Kidney capillary endothelial cell (primary cell): ENCODE data around the gene EZH2.
A peak's percentile ranks its signal among the peaks of the same experiment; 100 is the strongest.

Experiments used
- DNase-seq: peaks from one replicate; pipeline ENCODE4 v3.0.0-alpha.2; 2018; ENCODE audit warnings: low spot score

The EZH2 gene

DNA sequence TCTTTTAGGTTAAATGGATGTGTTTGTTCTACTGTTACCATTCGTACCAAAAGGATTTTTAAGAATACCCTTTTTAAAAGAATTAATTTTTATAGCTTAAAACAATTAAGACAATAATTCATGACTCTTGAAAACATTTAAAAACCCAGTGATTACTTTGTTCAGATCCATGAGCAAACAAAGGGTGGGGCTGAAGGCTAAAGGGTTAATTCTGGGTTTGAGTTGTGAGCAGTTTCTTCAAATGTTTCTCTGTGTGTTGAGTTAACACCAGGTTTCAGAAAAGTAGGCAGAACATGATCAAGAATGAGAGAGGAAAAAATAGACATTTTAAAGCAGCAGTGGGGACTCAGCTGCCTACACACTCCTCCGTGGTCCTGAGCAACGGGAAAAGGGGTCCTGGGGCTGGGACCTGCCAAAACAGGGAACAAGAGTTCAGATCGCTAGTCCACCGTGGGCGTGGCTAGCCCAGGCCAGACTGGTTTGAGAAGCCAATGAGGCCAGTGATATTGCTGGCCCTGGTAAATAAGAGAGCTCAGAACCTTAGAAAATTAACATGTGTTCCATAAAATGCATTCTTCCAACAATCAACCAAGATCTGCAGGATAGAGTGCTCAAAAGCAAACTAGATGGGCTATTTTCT, 14.9 kb upstream of the EZH2 start:
- DNase-seq: no peak

DNA sequence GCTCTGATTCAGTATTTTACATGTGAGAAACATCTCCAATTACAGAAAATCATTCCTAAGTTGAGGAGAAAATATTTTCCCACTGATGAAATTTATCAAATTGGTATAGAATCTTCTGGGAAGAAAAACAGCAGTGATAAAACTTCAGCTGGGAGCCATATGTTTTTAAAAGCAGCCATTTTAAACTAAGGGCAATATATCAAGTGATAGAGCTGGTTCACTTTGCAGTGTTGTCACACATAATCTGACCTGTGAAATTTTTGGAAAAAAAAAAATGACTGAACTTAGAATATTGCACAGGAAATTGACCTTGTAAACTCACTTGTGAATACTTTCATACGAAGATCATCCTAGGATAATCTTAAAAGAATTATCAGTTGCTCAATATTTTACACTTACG, 10.5 kb upstream of the EZH2 start:
- no peak for DNase-seq

DNA sequence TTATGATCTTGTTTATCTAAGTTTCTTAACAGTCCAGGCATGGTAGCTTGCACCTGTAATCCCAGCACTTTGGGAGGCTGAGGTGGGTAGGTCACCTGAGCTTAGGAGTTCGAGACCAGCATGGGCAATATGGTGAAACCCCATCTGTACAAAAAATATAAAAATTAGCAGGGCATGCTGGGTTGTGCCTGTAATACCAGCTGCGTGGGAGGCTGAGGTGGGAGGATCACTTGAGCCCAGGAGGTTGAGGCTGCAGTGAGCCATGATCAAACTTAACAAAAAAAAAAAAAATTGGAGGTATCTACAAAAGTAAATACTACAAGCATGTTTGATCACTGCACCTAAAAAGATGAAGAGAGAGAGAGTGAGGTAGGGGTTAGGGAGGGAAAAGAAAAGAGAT, 9.0 kb upstream of the EZH2 start:
- DNase-seq: no peak

DNA sequence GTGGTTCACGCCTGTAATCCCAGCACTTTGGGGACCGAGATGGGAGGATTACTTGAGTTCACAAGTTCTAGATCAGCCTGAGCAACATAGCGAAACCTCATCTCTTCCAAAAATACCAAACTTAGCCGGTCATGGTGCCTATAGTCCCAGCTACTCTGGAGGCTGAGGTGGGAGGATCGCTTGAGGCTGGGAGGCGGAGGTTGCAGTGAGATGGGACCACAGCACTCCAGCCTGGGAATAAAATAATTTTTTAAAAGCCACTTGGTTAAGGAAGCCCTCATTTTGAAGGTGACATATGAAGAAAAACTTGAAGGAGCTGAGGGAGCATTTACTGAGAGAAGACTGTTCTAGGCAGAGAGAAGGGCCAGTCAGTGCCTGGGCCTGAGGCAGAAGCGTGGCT, 4.2 kb upstream of the EZH2 start:
- no peak for DNase-seq

DNA sequence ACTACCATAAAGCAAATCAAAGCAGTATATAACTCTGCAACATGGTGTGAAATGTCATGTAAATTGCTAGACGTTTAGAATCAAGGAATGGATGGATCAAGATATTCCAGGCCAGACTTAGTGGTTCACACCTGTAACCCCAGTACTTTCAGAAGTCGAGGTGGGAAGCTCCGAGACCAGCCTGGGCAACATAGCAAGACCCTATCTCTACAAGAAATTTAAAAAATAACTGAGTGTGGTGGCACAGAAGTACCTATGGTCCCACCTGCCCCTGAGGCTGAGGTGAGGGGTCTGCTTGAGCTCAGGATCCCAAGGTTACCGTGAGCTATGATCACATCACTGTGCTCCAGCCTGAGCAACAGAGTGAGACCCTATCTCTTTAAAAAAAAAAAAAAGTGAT, 2.8 kb upstream of the EZH2 start:
- DNase-seq: no peak

DNA sequence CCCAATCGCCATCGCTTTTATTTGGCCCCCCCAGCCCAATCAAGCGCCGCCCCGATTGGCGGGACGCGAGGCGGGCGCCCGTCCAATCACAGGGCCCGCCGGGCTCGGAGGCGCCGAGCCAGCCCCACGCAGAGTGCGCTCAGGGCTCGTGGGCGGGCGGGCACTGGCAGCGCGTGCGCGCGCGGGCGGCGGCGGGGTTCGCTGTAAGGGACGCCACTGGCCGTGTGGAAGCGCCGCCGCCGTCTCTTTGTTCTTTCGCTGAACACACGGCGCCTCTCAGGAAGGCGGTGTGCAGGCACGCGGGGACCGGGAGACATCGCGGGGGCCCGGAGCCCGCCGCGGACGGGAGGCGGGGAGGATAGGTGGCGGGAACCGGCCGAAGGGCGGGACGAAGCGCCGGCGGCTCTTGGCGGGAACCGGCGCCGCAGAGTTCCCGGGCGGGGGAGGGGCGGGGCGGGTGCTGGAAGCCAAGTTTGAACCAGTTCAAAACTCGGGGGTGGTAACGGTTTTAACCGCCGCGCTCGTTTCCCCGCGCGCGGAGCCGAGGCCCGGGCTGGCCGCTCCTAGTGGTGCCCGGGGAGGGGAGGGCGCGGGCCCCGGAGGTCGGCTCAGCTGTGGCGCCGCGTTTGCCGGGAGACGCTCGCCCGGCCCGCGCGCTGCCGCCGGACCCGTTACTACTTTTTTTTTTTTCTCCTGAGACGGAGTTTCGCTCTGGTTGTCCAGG, 370 bp upstream of the EZH2 start:
- peak; percentile 88 for DNase-seq

DNA sequence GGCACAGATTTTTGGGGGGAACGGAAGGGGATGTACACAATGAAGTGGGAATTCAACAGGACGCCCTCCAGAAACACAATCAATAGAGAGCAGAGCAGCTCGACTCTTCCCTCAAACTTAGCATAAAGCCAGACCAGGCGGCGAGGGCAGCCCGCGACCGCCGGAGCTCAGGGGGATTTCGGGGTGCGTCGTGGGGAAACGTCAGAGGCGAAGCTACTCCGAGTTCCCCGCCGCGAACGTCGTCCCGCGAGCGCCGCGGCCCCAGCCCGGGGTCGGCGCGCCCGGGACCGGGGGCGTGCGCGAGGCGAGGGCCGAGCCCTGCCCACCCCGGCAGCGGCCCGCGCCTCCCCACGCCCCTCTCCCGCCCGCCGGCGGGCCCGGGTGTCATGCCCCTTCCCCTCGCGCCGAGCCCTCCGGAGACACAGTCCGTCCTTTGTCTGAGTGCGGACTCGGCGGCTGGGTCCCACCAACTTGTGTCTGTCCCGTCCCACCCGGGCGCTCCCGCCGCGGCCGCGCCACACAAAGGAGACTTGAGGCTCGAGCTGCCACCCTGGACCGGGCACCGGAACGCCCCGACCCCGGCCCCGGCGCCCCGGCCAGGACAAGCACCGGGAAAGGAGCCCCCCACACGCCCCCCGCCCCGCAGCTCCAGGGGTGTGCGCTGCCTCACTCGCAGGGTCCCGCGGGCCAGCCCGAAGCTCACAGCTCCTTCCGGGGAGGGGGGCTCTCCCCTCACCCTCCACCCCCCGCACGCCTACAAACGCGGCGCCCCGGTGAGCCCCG, 634 bp downstream of the EZH2 start:
- no peak for DNase-seq

DNA sequence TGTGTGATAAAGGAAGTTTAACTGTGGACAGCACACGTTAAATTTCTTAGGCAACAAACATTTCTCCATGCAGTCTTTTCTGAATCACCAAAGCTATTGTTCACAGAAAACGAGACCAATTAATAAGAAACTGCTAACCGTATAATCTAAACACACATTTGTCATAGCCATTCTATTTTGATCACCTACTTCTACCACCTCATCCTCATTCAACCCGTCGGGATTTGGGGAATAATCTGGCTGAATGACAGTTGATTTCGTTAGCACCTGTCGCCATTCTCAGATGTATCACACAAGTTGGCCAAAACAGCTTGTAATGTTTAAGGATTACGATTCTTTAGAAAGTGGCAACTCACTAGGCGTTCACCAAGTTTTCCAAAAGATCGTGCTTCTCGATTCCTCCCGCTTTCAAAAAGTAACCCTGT, 1.2 kb downstream of the EZH2 start:
- peak; percentile 25 for DNase-seq

DNA sequence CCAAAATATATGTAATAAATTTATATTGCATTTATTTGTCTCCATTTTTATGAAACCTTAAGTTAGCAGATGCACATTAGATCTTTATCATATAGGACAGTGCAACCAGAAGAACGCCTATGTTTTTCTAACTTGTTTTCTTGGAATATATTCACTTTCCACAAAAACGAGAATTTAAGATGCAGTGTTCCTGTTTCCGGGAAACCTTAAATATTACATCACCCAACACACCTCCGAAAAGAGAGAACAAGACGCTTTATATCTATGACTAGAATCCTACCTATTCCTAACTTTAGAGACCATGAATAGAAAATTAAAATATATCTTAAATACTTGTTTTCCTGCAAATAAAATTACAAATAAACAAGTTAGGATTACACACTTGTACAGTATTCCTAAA, 1.9 kb downstream of the EZH2 start:
- no peak for DNase-seq

DNA sequence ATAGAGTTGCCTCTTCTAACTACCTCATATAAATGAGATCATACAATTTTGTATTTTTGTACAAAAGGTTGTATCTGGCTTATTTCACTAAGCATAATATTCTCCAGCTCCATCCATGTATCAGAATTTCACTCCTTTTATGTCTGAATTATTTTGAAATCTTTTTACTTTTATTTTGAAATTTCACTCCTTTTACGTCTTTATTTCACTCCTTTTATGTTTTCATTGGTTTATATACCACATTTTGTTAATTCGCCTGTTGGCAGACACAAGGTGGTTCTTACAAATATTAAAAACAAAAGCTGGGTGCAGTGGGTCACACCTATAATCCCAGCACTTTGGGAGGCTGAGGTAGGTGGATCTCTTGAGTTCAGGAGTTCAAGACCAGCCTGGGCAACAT, 5.8 kb downstream of the EZH2 start:
- no peak for DNase-seq

DNA sequence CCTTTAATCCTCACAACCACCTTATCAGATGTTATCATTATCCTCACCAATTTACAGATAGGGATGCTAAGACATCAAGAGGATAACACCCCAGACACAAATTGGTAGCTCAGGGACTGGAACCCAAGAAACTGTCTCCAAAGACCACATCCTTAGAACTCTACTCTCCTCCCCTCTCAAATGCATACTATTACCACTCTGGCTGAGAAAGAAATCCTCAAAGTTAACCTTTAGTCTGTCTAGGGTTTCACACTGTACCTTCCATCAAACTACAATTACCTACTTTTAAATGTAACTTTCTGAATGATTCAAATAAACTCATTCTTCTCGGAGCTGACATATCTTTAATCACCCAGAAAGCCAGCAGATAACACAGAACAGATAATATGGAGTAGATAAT, 6.6 kb downstream of the EZH2 start:
- DNase-seq: no peak

DNA sequence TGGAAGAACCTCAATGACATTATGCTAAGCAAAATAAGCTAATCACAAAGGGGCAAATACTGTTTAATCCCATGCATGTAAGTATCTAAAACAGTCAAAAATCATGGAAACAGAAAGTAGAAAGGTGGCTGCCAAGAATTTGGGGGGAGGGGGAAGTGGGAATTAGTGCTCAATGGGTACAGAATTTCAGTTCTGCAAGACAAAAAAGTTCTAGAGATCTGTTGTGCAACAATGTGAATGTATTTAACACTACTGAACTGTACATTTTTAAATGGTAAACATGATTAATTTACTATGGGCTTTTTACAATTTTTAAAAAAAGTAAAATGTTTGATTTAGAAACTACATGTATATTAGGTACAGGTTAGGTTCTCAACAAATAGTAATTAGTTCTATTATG, 11.9 kb downstream of the EZH2 start:
- DNase-seq: no peak

DNA sequence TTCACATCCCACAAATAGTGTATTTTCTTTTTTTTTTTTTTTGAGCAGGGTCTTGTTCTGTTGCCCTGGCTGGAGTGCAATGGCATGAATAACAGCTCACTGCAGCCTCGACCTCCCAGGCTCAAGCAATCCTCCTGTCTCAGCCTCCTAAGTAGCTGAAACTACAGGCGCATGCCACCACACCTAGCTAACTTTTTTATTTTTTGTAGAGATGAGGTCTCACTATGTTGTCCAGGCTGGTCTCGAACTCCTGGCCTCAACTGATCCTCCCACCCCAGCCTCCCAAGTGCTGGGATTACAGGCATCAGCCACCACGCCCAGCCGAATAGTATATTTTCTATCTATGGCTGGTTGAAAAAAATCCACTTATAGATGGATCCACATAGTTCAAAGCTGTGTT, 12.5 kb downstream of the EZH2 start:
- no peak for DNase-seq

DNA sequence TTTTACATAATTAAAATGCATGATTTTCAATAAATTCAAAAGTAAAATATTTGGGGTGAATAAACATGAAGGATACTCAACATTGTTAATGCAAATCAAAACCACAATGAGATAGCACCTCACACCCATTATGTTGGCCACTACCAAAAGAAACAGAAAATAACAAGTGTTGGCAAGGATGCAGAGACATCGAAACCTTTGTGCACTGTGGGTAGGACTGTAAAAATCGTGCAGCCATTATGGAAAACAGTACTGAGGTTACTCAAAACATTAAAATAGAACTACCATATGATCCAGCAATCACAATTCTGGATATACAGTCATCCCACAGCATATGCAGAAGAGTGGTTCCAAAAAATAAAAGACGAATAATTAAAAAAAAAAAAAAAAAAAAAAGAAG, 13.1 kb downstream of the EZH2 start:
- no peak for DNase-seq

DNA sequence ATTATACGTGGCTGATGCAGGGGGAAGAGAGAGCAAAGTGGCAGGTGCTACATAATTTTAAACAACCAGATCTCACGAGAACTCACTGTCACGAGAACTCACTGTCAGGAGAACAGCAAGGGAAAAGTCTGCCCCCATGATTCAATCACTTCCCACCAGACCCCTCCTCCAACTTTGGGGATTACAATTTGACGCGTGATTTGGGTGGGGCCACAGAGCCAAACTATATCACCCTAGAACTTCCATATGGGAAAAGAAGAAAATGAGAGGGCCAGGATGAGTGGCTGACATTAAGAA, 15.8 kb downstream of the EZH2 start:
- no peak for DNase-seq

DNA sequence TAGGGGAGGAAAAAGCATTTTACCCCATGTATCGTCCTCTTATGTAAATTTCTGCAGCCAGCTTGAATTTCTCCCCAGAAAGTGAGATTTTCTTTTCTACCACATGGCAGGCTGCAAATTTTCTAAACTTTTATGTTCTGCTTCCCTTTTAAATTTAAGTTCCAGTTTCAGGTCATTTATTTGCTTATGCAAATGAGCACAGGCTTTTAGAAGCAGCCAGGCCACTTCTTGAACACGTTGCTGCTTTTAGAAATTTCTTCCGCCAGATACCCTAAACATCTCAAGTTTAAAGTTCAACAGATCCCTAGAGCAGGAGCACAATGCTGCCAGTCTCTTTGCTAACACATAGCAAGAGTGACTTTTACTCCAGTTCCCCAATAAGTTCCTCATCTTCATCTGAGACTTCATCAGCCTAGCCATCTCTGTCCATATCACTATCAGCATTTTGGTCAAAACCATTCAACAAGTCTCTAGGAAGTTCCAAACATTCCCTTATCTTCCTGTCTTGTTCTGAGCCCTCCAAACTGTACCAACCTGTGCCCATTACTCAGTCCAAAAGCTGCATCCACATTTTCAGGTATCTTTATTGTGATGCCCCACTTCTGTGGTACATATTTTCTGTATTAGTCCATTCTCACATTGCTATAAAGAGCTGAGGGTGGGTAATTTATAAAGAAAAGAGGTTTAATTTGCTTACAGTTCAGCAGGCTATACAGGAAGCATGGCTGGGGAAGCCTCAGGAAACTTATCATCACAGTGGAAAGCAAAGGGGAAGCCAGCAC, 16.3 kb downstream of the EZH2 start:
- DNase-seq: no peak

DNA sequence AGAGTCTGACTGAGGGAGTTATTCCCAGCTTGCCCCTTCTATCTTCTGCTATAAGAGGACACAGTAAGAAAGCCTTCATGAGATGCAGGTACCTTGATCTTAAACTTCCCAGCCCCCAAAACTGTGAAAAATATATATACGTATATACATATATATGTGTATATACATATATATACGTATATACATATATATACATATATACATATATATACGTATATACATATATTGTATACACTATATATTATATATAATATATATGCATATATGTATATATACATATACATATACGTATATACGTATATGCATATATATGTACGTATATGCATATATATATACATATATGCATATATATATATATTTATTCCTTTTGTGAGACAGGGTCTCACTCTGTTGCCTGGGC, 17.7 kb downstream of the EZH2 start:
- DNase-seq: no peak

DNA sequence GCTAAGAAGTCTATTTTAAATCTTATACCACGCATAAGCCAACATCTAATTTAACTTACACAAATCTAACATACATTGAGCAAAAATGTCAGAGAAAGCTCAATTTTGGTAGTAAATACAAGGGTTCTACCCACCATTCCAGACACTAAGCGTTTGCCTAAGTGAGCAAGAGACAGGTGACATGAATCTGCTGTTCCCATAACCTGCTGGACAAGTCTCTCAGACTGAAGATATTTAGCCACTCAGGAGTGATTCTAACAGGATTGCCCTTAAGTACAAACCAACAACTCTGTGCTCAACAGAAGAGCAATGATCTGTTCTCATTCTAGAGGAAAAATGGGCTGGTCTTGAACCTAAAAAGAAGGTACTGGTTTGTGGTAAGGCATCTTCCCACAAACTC, 18.8 kb downstream of the EZH2 start:
- no peak for DNase-seq

DNA sequence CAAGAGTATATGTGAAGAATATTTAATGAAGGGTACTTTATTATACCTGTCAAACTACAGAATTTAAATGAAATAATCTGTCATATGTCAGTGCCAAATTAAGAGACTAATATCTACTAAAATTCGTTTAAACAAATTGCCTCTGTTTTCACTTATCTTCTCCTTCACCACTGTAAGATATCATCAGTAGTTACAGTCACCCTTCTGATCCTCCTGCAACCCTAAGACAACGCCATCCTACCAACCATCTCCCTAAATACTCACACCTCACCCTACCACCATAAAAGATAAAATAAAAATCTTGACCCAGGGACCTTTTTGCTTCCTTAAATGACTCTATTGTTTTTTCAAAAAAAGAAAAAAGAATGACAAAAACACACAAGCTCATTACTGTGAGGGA, 20.8 kb downstream of the EZH2 start:
- no peak for DNase-seq

DNA sequence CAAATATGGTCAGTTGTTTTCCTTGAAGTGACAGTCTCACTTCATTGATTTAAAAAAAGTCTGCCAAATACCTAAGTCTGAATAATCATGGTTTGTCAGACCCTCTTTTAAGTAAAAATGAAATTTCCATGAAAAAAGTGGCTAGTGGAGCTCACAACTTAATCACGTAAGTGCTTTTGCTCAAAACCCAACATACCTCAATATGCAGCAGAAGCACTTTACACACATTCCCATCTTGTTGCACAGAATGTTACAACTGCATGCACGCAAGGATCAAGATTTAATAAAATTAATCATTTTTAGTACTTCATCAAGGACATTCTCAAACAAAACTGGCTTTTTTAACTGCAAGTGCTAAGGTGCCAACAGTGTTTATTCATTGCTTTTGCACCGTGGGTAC, 21.6 kb downstream of the EZH2 start:
- no peak for DNase-seq

DNA sequence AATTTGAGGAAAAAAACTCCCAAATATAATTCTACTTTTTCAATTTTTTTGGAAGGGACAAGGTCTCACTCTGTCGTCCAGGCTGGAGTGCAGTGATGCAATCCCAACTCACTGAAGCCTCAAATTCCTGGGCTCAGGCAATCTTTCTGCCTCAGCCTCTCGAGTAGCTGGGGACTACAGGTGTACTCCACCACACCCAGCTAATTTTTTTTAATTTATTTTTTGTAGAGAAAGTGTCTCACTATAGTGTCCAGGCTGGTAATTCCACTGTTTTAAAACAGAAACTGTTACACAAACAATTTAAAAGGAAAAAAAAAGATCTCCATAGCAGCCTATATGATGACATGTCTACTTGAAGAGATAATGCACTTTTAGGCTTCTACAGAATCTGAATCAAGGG, 25.6 kb downstream of the EZH2 start:
- DNase-seq: no peak

DNA sequence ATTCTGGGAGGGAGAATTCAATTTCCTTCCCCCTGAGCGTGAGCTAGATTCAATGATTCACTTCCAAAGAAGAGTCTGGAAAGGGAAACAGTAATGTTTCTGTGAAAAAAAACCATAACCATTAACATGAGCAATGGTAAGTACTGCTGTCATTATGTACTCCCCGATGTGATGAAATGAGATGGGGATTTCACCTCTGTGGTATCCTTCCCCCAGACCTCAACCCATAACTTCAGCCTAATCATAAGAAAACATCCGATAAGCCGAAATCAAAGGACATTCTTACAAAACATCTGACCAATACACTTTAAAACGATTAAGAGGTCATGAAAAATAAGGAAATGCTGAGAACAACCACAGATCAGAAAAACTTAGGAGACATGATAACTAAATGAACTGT, 27.2 kb downstream of the EZH2 start:
- DNase-seq: no peak

DNA sequence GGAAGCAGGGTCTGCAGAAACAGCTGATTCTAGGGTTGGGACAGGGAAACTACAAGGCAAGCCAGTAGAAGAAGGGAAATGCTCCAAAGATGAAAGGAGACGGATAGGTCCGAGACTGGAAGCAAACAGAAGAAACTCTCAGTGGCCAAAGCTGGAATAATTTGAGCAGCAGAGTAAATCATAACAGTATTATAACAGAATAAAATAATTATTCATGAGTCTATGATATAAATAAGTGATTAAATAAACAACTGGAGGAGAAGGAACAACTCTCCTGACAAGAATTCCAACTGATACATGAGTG, 27.6 kb downstream of the EZH2 start:
- no peak for DNase-seq
